MM.1S (cell line): Measurements from ENCODE around the gene FBXO45.
"Not testable (repeated sequence)": the region's sequence is repeated elsewhere in the genome, so short reads cannot be mapped to it uniquely, and the experiment has no call there.

ENCODE experiments used
- DNase-seq: peaks from one replicate; pipeline ENCODE4 v3.0.0-alpha.2; 2015
- H2AFZ ChIP-seq: fragments of 300-600 bp; sonication (generic); 2 replicates; pipeline ENCODE4 v1.6.0; 2016; ENCODE audit warnings: antibody characterized with exemption, low read length
- H3F3A ChIP-seq: fragments of 300-600 bp; sonication (generic); 2 replicates; pipeline ENCODE4 v1.6.1; 2016; ENCODE audit warnings: mild to moderate bottlenecking, antibody characterized with exemption, low read length, moderate library complexity, mixed read lengths; ENCODE audit not compliant: insufficient read depth
- H3K27ac ChIP-seq: fragments of 300-600 bp; sonication (generic); 2 replicates; pipeline ENCODE4 v1.5.1; 2016; ENCODE audit warnings: mild to moderate bottlenecking, low read length
- H3K27me3 ChIP-seq: fragments of 300-600 bp; sonication (generic); replicated peaks from 2 replicates; pipeline ENCODE4 v1.6.0; 2016; ENCODE audit warnings: low read length; ENCODE audit not compliant: insufficient read depth
- H3K36me3 ChIP-seq: fragments of 300-600 bp; sonication (generic); replicated peaks from 2 replicates; pipeline ENCODE4 v1.6.1; 2016; ENCODE audit warnings: mild to moderate bottlenecking, low read length, mixed read lengths; ENCODE audit not compliant: insufficient read depth
- H3K4me1 ChIP-seq: fragments of 300-600 bp; sonication (generic); 2 replicates; pipeline ENCODE4 v1.6.1; 2016; ENCODE audit warnings: low read length, mixed read lengths
- H3K4me2 ChIP-seq: fragments of 300-600 bp; sonication (generic); 2 replicates; pipeline ENCODE4 v1.6.0; 2016; ENCODE audit warnings: low read depth, low read length
- H3K4me3 ChIP-seq: fragments of 300-600 bp; sonication (generic); 2 replicates; pipeline ENCODE4 v1.5.1; 2016; ENCODE audit warnings: low read length, mixed read lengths
- H3K79me2 ChIP-seq: fragments of 300-600 bp; sonication (generic); 2 replicates; pipeline ENCODE4 v1.6.1; 2016; ENCODE audit warnings: mixed run types, low read length, mixed read lengths
- H3K9ac ChIP-seq: fragments of 300-600 bp; sonication (generic); 2 replicates; pipeline ENCODE4 v1.6.1; 2016; ENCODE audit warnings: low read length, mixed read lengths
- H3K9me2 ChIP-seq: fragments of 300-600 bp; sonication (generic); replicated peaks from 2 replicates; pipeline ENCODE4 v1.6.1; 2016; ENCODE audit warnings: mild to moderate bottlenecking, low read length, mixed read lengths; ENCODE audit not compliant: insufficient read depth
- H3K9me3 ChIP-seq: fragments of 300-600 bp; sonication (generic); replicated peaks from 2 replicates; pipeline ENCODE4 v1.6.1; 2016; ENCODE audit warnings: mild to moderate bottlenecking, low read length, mixed read lengths; ENCODE audit not compliant: insufficient read depth
- H4K20me1 ChIP-seq: fragments of 300-600 bp; sonication (generic); 2 replicates; pipeline ENCODE4 v1.6.1; 2016; ENCODE audit warnings: mild to moderate bottlenecking, low read length, moderate library complexity, mixed read lengths; ENCODE audit not compliant: insufficient read depth
- CTCF ChIP-seq: fragments of 300-600 bp; sonication (generic); IDR thresholded peaks from 2 replicates; pipeline ENCODE4 v1.5.1; 2016; ENCODE audit warnings: antibody characterized with exemption, low read length, mixed read lengths
- EZH2 ChIP-seq: fragments of 300-600 bp; sonication (generic); optimal IDR thresholded peaks from 2 replicates; pipeline ENCODE3; 2017; ENCODE audit warnings: low read depth, mild to moderate bottlenecking, antibody characterized with exemption, low read length, mixed read lengths
- EZH2phosphoT487 ChIP-seq: fragments of 300-600 bp; sonication (generic); IDR thresholded peaks from 2 replicates; pipeline ENCODE4 v1.6.1; 2018; ENCODE audit warnings: antibody characterized with exemption, low read length

FBXO45 gene

GRCh38 chr3:196563721-196564225 lies 4.7 kb upstream of the FBXO45 start:
- H3K4me1 ChIP-seq = peaks cover 19% of the 10 kb centered on the region
- peaks cover 47% of the 10 kb centered on the region for H3K79me2 ChIP-seq
- H3F3A ChIP-seq = peaks cover 16% of the 10 kb centered on the region
- H3K9me2 ChIP-seq = no peaks in the 10 kb centered on the region
- H3K9ac ChIP-seq = peak overlapping the region; percentile 21; the same call in 1 of the 2 replicates
- H3K27me3 ChIP-seq = no peaks in the 10 kb centered on the region
- no peaks in the 10 kb centered on the region for H4K20me1 ChIP-seq
- peak overlapping the region; percentile 1 for H3K4me3 ChIP-seq
- H3K9me3 ChIP-seq = no peaks in the 10 kb centered on the region
- peak; percentile 72 for DNase-seq
- no peak for TF ChIP-seq EZH2
- TF ChIP-seq CTCF = no peak
- TF ChIP-seq EZH2phosphoT487 = no peak
- H2AFZ ChIP-seq = no peak overlapping the region
- H3K4me2 ChIP-seq = peak overlapping the region; percentile 51
- no peaks in the 10 kb centered on the region for H3K36me3 ChIP-seq
- H3K27ac ChIP-seq = peak overlapping the region; percentile 52; the same call in 1 of the 2 replicates

GRCh38 chr3:196569003-196569516 lies 600 bp downstream of the FBXO45 start:
- TF ChIP-seq CTCF (no peak), EZH2phosphoT487 (no peak), EZH2 (no peak)
- H3K9me2 ChIP-seq = no peaks in the 10 kb centered on the region
- H3K36me3 ChIP-seq = no peaks in the 10 kb centered on the region
- H3K79me2 ChIP-seq = peaks cover 77% of the 10 kb centered on the region
- peak overlapping the region; percentile 44; the same call in 1 of the 2 replicates for H3K27ac ChIP-seq
- peaks cover 18% of the 10 kb centered on the region for H3F3A ChIP-seq
- H3K9me3 ChIP-seq = no peaks in the 10 kb centered on the region
- peak overlapping the region; percentile 70 for H3K9ac ChIP-seq
- H4K20me1 ChIP-seq = no peaks in the 10 kb centered on the region; the same call in 1 of the 2 replicates
- peak overlapping the region; percentile 53 for H2AFZ ChIP-seq
- H3K4me1 ChIP-seq = peaks cover 22% of the 10 kb centered on the region
- H3K4me2 ChIP-seq = peak overlapping the region; percentile 85
- peak overlapping the region; percentile 81 for H3K4me3 ChIP-seq
- H3K27me3 ChIP-seq = no peaks in the 10 kb centered on the region
- peak; percentile 74 for DNase-seq

- not testable (repeated sequence) for H3K4me3 ChIP-seq, H3K9me2 ChIP-seq, DNase-seq, H3F3A ChIP-seq, H2AFZ ChIP-seq, H3K27me3 ChIP-seq, H3K27ac ChIP-seq, H4K20me1 ChIP-seq, H3K9ac ChIP-seq, H3K36me3 ChIP-seq, H3K9me3 ChIP-seq
- peak overlapping the region; percentile 85; the same call in 1 of the 2 replicates for H3K4me2 ChIP-seq
- peaks cover 90% of the 10 kb centered on the region for H3K79me2 ChIP-seq
- H3K4me1 ChIP-seq = peaks cover 13% of the 10 kb centered on the region
These were observed 1.9 kb downstream of the FBXO45 start for GRCh38 chr3:196570332-196570731.

- H3K9me3 ChIP-seq = no peaks in the 10 kb centered on the region
- H3K79me2 ChIP-seq = peaks cover 94% of the 10 kb centered on the region
- no peak overlapping the region for H3K4me2 ChIP-seq
- H3K27me3 ChIP-seq = no peaks in the 10 kb centered on the region
- DNase-seq = no peak
- no peak overlapping the region for H3K9ac ChIP-seq
- no peak overlapping the region for H2AFZ ChIP-seq
- no peak overlapping the region for H3K27ac ChIP-seq
- H3K4me1 ChIP-seq = peaks cover 10% of the 10 kb centered on the region
- H4K20me1 ChIP-seq = peaks cover 4% of the 10 kb centered on the region; the same call in 1 of the 2 replicates
- TF ChIP-seq EZH2 = no peak
- no peak for TF ChIP-seq CTCF
- TF ChIP-seq EZH2phosphoT487 = no peak
- H3K4me3 ChIP-seq = no peak overlapping the region
- no peaks in the 10 kb centered on the region for H3K9me2 ChIP-seq
- peaks cover 8% of the 10 kb centered on the region; the same call in 1 of the 2 replicates for H3F3A ChIP-seq
- peaks cover 2% of the 10 kb centered on the region for H3K36me3 ChIP-seq
These were observed 3.9 kb downstream of the FBXO45 start for GRCh38 chr3:196572389-196572788.
